GM23248 (cell line): ENCODE measurements around the gene APMAP. TPM values are rescaled to one million over a fixed set of nuclear protein-coding genes. Genes with fewer than 3 reads are reported as not detected.

ENCODE experiments used
- DNase-seq: peaks from one replicate; pipeline ENCODE4 v3.0.0-alpha.2; 2015
- H2AFZ ChIP-seq: fragments of 200-600 bp; sonication (generic); 2 replicates; pipeline ENCODE4 v1.6.1; 2016; ENCODE audit warnings: antibody characterized with exemption
- H3F3A ChIP-seq: fragments of 200-600 bp; sonication (generic); 2 replicates; pipeline ENCODE4 v1.6.1; 2016; ENCODE audit warnings: mild to moderate bottlenecking, antibody characterized with exemption, mixed run types; ENCODE audit not compliant: insufficient read depth
- H3K27ac ChIP-seq: fragments of 200-600 bp; sonication (generic); 2 replicates; pipeline ENCODE4 v1.5.1; 2016; ENCODE audit warnings: mild to moderate bottlenecking
- H3K27me3 ChIP-seq: fragments of 200-600 bp; sonication (generic); replicated peaks from 2 replicates; pipeline ENCODE4 v1.6.1; 2016; ENCODE audit warnings: mild to moderate bottlenecking; ENCODE audit not compliant: insufficient read depth
- H3K36me3 ChIP-seq: fragments of 200-600 bp; sonication (generic); 2 replicates; pipeline ENCODE4 v1.6.1; 2016; ENCODE audit warnings: low read depth, mild to moderate bottlenecking
- H3K4me1 ChIP-seq: fragments of 200-600 bp; sonication (generic); 2 replicates; pipeline ENCODE4 v1.6.1; 2016; ENCODE audit warnings: mild to moderate bottlenecking; ENCODE audit not compliant: insufficient read depth
- H3K4me2 ChIP-seq: fragments of 200-600 bp; sonication (generic); one replicate; pipeline ENCODE4 v1.6.1; 2016; ENCODE audit warnings: mild to moderate bottlenecking; ENCODE audit not compliant: unreplicated experiment
- H3K4me3 ChIP-seq: fragments of 200-600 bp; sonication (generic); 2 replicates; pipeline ENCODE4 v1.5.1; 2016; ENCODE audit warnings: mild to moderate bottlenecking
- H3K79me2 ChIP-seq: fragments of 200-600 bp; sonication (generic); 2 replicates; pipeline ENCODE4 v1.6.1; 2016; ENCODE audit warnings: mild to moderate bottlenecking; ENCODE audit not compliant: insufficient read depth
- H3K9ac ChIP-seq: fragments of 200-600 bp; sonication (generic); 2 replicates; pipeline ENCODE4 v1.6.1; 2016; ENCODE audit warnings: mild to moderate bottlenecking
- H3K9me2 ChIP-seq: fragments of 200-600 bp; sonication (generic); 2 replicates; pipeline ENCODE4 v1.6.1; 2016; ENCODE audit warnings: mixed run types, mild to moderate bottlenecking, moderate library complexity; ENCODE audit not compliant: insufficient read depth
- H3K9me3 ChIP-seq: fragments of 200-600 bp; sonication (generic); one replicate; pipeline ENCODE4 v1.6.1; 2017; ENCODE audit warnings: low read depth
- H4K20me1 ChIP-seq: fragments of 200-600 bp; sonication (generic); 2 replicates; pipeline ENCODE4 v1.6.0; 2016; ENCODE audit not compliant: insufficient read depth
- EZH2 ChIP-seq: fragments of 200-600 bp; sonication (generic); IDR thresholded peaks from 2 replicates; pipeline ENCODE4 v1.6.1; 2018; ENCODE audit warnings: antibody characterized with exemption, mild to moderate bottlenecking; ENCODE audit not compliant: insufficient read depth, poor library complexity, severe bottlenecking
- EZH2phosphoT487 ChIP-seq: fragments of 200-600 bp; sonication (generic); IDR thresholded peaks from 2 replicates; pipeline ENCODE4 v1.6.1; 2018; ENCODE audit warnings: antibody characterized with exemption, moderate library complexity, mild to moderate bottlenecking, low read depth; ENCODE audit not compliant: insufficient read depth
- WGBS, 2 experiments: methylation state at CpG; one replicate each; pipeline ENCODE4 v1.1.6; 2015 to 2017; ENCODE audit warnings: low lambda C conversion rate in 2 of 2, low coverage in 1 of 2; ENCODE audit errors: missing lambda C conversion rate in 2 of 2; 5-methylcytosine and 5-hydroxymethylcytosine counted together
- in situ Hi-C: fragments of 300-500 bp; cut with MboI; formaldehyde crosslinking; loops from 2 replicates; pipeline ENCODE4 v1.15.0; 2020
- polyA plus RNA-seq: library from polyadenylated mRNA; unstranded; fragments of >200 nt; fragmentation: Nextera tagmentation; extraction: Ambion mirVana; gene quantifications from 2 replicates; pipeline ENCODE4 v1.2.1, GENCODE V29; 2016
- total RNA-seq: library from RNA; depleted of rRNA; stranded (reverse); fragments of >200 nt; shearing (Covaris generic); gene quantifications from 2 replicates; pipeline ENCODE4 v1.2.3, GENCODE V29; 2014

The APMAP gene
- total and polyA plus RNA-seq, 2 experiments from 2014 or later = 109 to 123 TPM

DNA sequence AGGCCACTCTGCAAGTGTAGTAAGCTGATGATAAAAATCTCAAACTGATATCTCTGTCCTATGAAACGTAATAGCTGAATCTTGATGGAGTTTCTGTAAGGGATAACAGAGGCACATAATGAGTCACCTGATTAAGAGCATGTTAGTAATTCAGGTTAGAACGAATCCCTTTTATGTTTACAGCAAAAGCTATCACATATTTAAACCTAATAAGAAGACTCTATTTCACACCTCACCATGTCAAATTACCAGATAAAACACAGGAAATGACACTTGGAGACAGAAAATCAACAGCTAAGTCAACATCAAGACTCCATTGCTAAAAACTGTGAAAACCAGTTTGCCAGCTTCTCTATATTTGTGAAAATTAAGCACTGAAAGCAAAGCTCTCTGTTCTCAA lies 31.7 kb downstream of the APMAP start:
- Histone ChIP-seq H4K20me1 (no peaks in the 10 kb centered on the region), H3K4me3 (no peak overlapping the region), H3K27ac (no peak overlapping the region), H3K4me1 (no peaks in the 10 kb centered on the region), H3K9me2 (no peaks in the 10 kb centered on the region), H3K36me3 (no peaks in the 10 kb centered on the region), H3K9ac (no peak overlapping the region), H3K79me2 (no peaks in the 10 kb centered on the region), H3K27me3 (no peaks in the 10 kb centered on the region), H2AFZ (no peak overlapping the region), H3F3A (no peaks in the 10 kb centered on the region), H3K4me2 (no peak overlapping the region), H3K9me3 (no peaks in the 10 kb centered on the region)
- no peak for DNase-seq
- TF ChIP-seq EZH2 = no peak
- TF ChIP-seq EZH2phosphoT487 = no peak
- 67 to 79% methylated on average over 2 of the region's 2 CpGs for WGBS, 2 experiments
- in situ Hi-C loops = no loop called here

DNA sequence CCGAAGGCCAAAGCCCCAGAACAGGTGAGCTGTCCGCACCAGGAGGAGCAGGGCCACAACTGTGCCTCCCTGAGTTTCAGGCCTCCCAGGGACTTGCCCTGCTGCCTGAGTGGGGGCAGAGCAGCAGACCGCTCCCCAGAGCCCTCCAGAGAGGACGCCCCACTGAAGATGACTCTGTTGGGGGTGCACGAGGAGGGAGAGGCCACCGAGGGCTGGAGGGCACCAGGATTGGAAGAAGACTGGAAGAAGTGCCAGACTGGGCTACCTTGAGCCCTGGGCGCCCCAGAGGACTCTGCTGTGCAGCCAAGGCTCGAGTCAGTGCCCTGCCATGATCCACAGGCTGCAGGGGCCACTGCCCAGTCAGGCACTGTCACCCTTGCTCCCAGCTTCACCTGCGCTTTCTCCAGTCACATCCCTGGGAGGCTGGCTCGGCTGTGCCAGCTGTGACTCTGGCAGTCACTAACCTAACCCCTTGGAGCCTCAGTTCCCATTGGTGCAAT lies 32.2 kb downstream of the APMAP start:
- Histone ChIP-seq H3K27ac (no peak overlapping the region), H2AFZ (no peak overlapping the region), H3K4me1 (no peaks in the 10 kb centered on the region), H3K36me3 (no peaks in the 10 kb centered on the region), H3K79me2 (no peaks in the 10 kb centered on the region), H3K4me3 (no peak overlapping the region), H4K20me1 (no peaks in the 10 kb centered on the region), H3F3A (no peaks in the 10 kb centered on the region), H3K9me3 (no peaks in the 10 kb centered on the region), H3K27me3 (no peaks in the 10 kb centered on the region), H3K4me2 (no peak overlapping the region), H3K9ac (no peak overlapping the region), H3K9me2 (no peaks in the 10 kb centered on the region)
- in situ Hi-C loops = no loop called here
- no peak for TF ChIP-seq EZH2phosphoT487
- no peak for DNase-seq
- WGBS, 2 experiments = 85 to 91% methylated on average over 10 of the region's 10 CpGs

GRCh38 chr20:24959591-24960301 lies 32.8 kb downstream of the APMAP start:
- TF ChIP-seq EZH2 (no peak), EZH2phosphoT487 (no peak)
- no peaks in the 10 kb centered on the region for H3K9me3 ChIP-seq
- H3K4me2 ChIP-seq = no peak overlapping the region
- H3K36me3 ChIP-seq = no peaks in the 10 kb centered on the region
- H3K27me3 ChIP-seq = no peaks in the 10 kb centered on the region
- no peak overlapping the region for H2AFZ ChIP-seq
- no peak overlapping the region for H3K4me3 ChIP-seq
- no peaks in the 10 kb centered on the region for H3K79me2 ChIP-seq
- no peaks in the 10 kb centered on the region for H4K20me1 ChIP-seq
- no peak for DNase-seq
- no peak overlapping the region for H3K27ac ChIP-seq
- in situ Hi-C loops = no loop called here
- WGBS, 2 experiments = 73 to 81% methylated on average over 13 to 14 of the region's 14 CpGs
- H3F3A ChIP-seq = no peaks in the 10 kb centered on the region
- no peak overlapping the region for H3K9ac ChIP-seq
- H3K9me2 ChIP-seq = no peaks in the 10 kb centered on the region
- H3K4me1 ChIP-seq = no peaks in the 10 kb centered on the region

- no peak overlapping the region for H3K9ac ChIP-seq
- H4K20me1 ChIP-seq = no peaks in the 10 kb centered on the region
- H3K79me2 ChIP-seq = no peaks in the 10 kb centered on the region
- no peak overlapping the region for H3K4me3 ChIP-seq
- H3K27me3 ChIP-seq = no peaks in the 10 kb centered on the region
- H3K9me3 ChIP-seq = no peaks in the 10 kb centered on the region
- 72 to 76% methylated on average over 20 of the region's 20 CpGs for WGBS, 2 experiments
- DNase-seq = no peak
- TF ChIP-seq EZH2 (no peak), EZH2phosphoT487 (no peak)
- no peaks in the 10 kb centered on the region for H3F3A ChIP-seq
- H2AFZ ChIP-seq = no peak overlapping the region
- H3K9me2 ChIP-seq = no peaks in the 10 kb centered on the region
- no peaks in the 10 kb centered on the region for H3K36me3 ChIP-seq
- H3K4me1 ChIP-seq = no peaks in the 10 kb centered on the region
- H3K4me2 ChIP-seq = no peak overlapping the region
- H3K27ac ChIP-seq = no peak overlapping the region
- in situ Hi-C loops = no loop called here
Measured at GRCh38 chr20:24958506-24959385, 33.8 kb downstream of the APMAP start.
